Astrocyte (in vitro differentiated cells and primary cell): ENCODE measurements around the gene UCN3.

Experiments used
- CTCF ChIP-seq: IDR thresholded peaks from 2 replicates; pipeline ENCODE4 v1.5.1; 2011; ENCODE audit warnings: low read depth, mild to moderate bottlenecking, inconsistent platforms, low read length, moderate library complexity; ENCODE audit not compliant: insufficient read depth
- EZH2 ChIP-seq: IDR thresholded peaks from 2 replicates; pipeline ENCODE4 v1.6.1; 2012; ENCODE audit warnings: mild to moderate bottlenecking, low read length, inconsistent platforms; ENCODE audit not compliant: insufficient read depth

GRCh38 chr10:5343561-5343960 lies 21.2 kb upstream of the UCN3 start:
- no peak for TF ChIP-seq CTCF
- no peak for TF ChIP-seq EZH2
